HG02642 (cell line): Measurements from ENCODE around the gene PAGR1.

ENCODE experiments used
- ATAC-seq: cut with Tn5 transposase; IDR thresholded peaks from one replicate; pipeline ENCODE4 v1.9.1; 2021; ENCODE audit warnings: mild to moderate bottlenecking; ENCODE audit not compliant: unreplicated experiment, poor library complexity

The PAGR1 gene

GRCh38 chr16:29834079-29834478, 18.1 kb downstream of the PAGR1 start:
- ATAC-seq: no peak

- ATAC-seq: no peak
Observed at GRCh38 chr16:29835926-29836325, 20.0 kb downstream of the PAGR1 start.

- no peak for ATAC-seq
Observed at GRCh38 chr16:29836623-29837022, 20.7 kb downstream of the PAGR1 start.

GRCh38 chr16:29837841-29838240, 21.9 kb downstream of the PAGR1 start:
- no peak for ATAC-seq

- no peak for ATAC-seq
Observed at GRCh38 chr16:29839822-29840221, 23.9 kb downstream of the PAGR1 start.

- ATAC-seq: no peak
Observed at GRCh38 chr16:29840240-29840639, 24.3 kb downstream of the PAGR1 start.

GRCh38 chr16:29841631-29842030, 25.7 kb downstream of the PAGR1 start:
- no peak for ATAC-seq

GRCh38 chr16:29842732-29843346, 26.9 kb downstream of the PAGR1 start:
- ATAC-seq: no peak

- no peak for ATAC-seq
Observed at GRCh38 chr16:29843931-29844330, 28.0 kb downstream of the PAGR1 start.

- ATAC-seq: no peak
Observed at GRCh38 chr16:29844575-29845331, 28.8 kb downstream of the PAGR1 start.

- ATAC-seq: no peak
Observed at GRCh38 chr16:29845656-29846055, 29.7 kb downstream of the PAGR1 start.

GRCh38 chr16:29848420-29849297, 32.7 kb downstream of the PAGR1 start:
- ATAC-seq: no peak

GRCh38 chr16:29849505-29849904, 33.6 kb downstream of the PAGR1 start:
- ATAC-seq: no peak

- no peak for ATAC-seq
Observed at GRCh38 chr16:29850998-29851397, 35.0 kb downstream of the PAGR1 start.

GRCh38 chr16:29852654-29853053, 36.7 kb downstream of the PAGR1 start:
- ATAC-seq: no peak

GRCh38 chr16:29854520-29855100, 38.7 kb downstream of the PAGR1 start:
- ATAC-seq: no peak

- no peak for ATAC-seq
Observed at GRCh38 chr16:29857133-29857760, 41.3 kb downstream of the PAGR1 start.

- ATAC-seq: no peak
Observed at GRCh38 chr16:29858149-29858849, 42.3 kb downstream of the PAGR1 start.

- no peak for ATAC-seq
Observed at GRCh38 chr16:29858974-29859373, 43.0 kb downstream of the PAGR1 start.

GRCh38 chr16:29860218-29860617, 44.3 kb downstream of the PAGR1 start:
- no peak for ATAC-seq
